GM23338 (cell line): Measurements from ENCODE around the gene CSF1R.

Source experiments
- CREB1 ChIP-seq: fragments of 250-450 bp; sonication (Bioruptor Pico); IDR thresholded peaks from 2 replicates; pipeline ENCODE4 v1.5.0; 2020; ENCODE audit warnings: low read depth, mild to moderate bottlenecking, moderate library complexity
- CTCF ChIP-seq, 2 experiments: fragments of 200-600 bp in 1 of 2; sonication (generic) in 1 of 2; conservative IDR thresholded peaks; 2 replicates each; pipeline versions ENCODE4 v1.5.1 to v1.6.1; 2016 to 2017; ENCODE audit warnings: antibody characterized with exemption in 2 of 2, low read depth in 2 of 2, mild to moderate bottlenecking in 2 of 2, moderate library complexity in 1 of 2
- EZH2phosphoT487 ChIP-seq: fragments of 200-600 bp; sonication (generic); IDR thresholded peaks from one replicate; pipeline ENCODE4 v1.8.1; 2018; ENCODE audit warnings: antibody characterized with exemption; ENCODE audit not compliant: unreplicated experiment

GRCh38 chr5:150033334-150033733 is 53.0 kb downstream of the CSF1R start:
- TF ChIP-seq EZH2phosphoT487 = no peak
- TF ChIP-seq CTCF (conservative IDR thresholded peaks at IDR 0.05; ENCODE audit: low read depth in 2 of 2) = no peak
- TF ChIP-seq CREB1 = no peak
